Body of pancreas (tissue), 4 donors: ENCODE results near the gene CHST8. TPM values are rescaled to one million over a fixed set of nuclear protein-coding genes. Genes with fewer than 3 reads are reported as not detected.

Source experiments
- ATAC-seq: fragments of 150-250 bp; one replicate; pipeline ENCODE4 v1.9.1; 2016
- DNase-seq, 4 donors: peaks; one replicate each; pipeline ENCODE4 v3.0.0-alpha.2; 2019
- H3K27ac ChIP-seq, 4 donors: fragments of 200-600 bp; sonication (generic); 1 replicate in 3 of 4; 2 replicates in 1 of 4; pipeline versions ENCODE4 v1.5.1 to v1.6.1; 2016 to 2019; ENCODE audit warnings: mild to moderate bottlenecking in 1 of 4, mixed read lengths in 1 of 4, moderate library complexity in 1 of 4
- H3K27me3 ChIP-seq, 2 donors: fragments of 200-600 bp; sonication (generic); one replicate each; pipeline ENCODE4 v1.6.0; 2016; ENCODE audit warnings: mild to moderate bottlenecking in 1 of 2
- H3K36me3 ChIP-seq, 2 donors: fragments of 200-600 bp; sonication (generic); replicated peaks in 1 of 2; 2 replicates each; pipeline ENCODE4 v1.5.1; 2016; ENCODE audit warnings: low read depth in 2 of 2; ENCODE audit not compliant: insufficient read depth in 1 of 2
- H3K4me1 ChIP-seq: fragments of 200-600 bp; sonication (generic); one replicate; pipeline ENCODE4 v1.6.0; 2016
- H3K4me3 ChIP-seq, 2 donors: fragments of 200-600 bp; sonication (generic); 1 replicate in 1 of 2; 2 replicates in 1 of 2; pipeline ENCODE4 v1.5.1; 2016 to 2019
- H3K9me3 ChIP-seq, 3 donors: fragments of 200-600 bp; sonication (generic); 1 replicate in 2 of 3; 2 replicates in 1 of 3; pipeline ENCODE4 v1.5.1; 2016
- CTCF ChIP-seq, 7 experiments: fragments of 450-650 bp in 4 of 7; fragments of 200-600 bp in 3 of 7; sonication (generic) in 3 of 7; IDR thresholded peaks; one replicate each; pipeline ENCODE4 v1.5.1; 2016 to 2019; ENCODE audit warnings: antibody characterized with exemption in 7 of 7
- POLR2A ChIP-seq, 3 donors: fragments of 450-650 bp; IDR thresholded peaks; one replicate each; pipeline ENCODE4 v1.6.1; 2016; ENCODE audit warnings: antibody characterized with exemption in 3 of 3, mild to moderate bottlenecking in 2 of 3
- WGBS, 2 donors: methylation state at CpG; one replicate each; pipeline ENCODE4 v1.1.5; 2017; 5-methylcytosine and 5-hydroxymethylcytosine counted together
- intact Hi-C: fragments of 100-400 bp; cut with DNase I; formaldehyde crosslinking; loops from one replicate; pipeline ENCODE4 v1.15.1; 2023
- total RNA-seq, 2 donors: library from RNA; depleted of rRNA; stranded (reverse); fragments of >200 nt; gene quantifications; one replicate each; pipeline ENCODE4 v1.1.0, GENCODE V29; 2016

Gene CHST8
- total RNA-seq, 2 donors from 2014 or later: 0.26 TPM; not detected in 1

GRCh38 chr19:33800012-33800680 lies 178.4 kb downstream of the CHST8 start:
- WGBS, 2 donors: 88 to 92% methylated on average over 16 of the region's 16 CpGs
- Histone ChIP-seq H3K27ac (no peak overlapping the region), H3K4me3 (no peak overlapping the region), H3K36me3 (peaks cover 0 to 2% of the 10 kb centered on the region in 2 donors), H3K27me3 (no peaks in the 10 kb centered on the region), H3K9me3 (no peaks in the 10 kb centered on the region), H3K4me1 (peaks cover 43% of the 10 kb centered on the region)
- TF ChIP-seq CTCF (IDR thresholded peaks at IDR 0.05) (no peak), POLR2A (IDR thresholded peaks at IDR 0.05) (no peak)
- intact Hi-C loops: no loop called here
- ATAC-seq (no peak), DNase-seq (no peak)

- Histone ChIP-seq H3K36me3 (peaks cover 0 to 2% of the 10 kb centered on the region in 2 donors), H3K9me3 (no peaks in the 10 kb centered on the region), H3K4me3 (no peak overlapping the region), H3K4me1 (peaks cover 44% of the 10 kb centered on the region), H3K27me3 (no peaks in the 10 kb centered on the region), H3K27ac (no peak overlapping the region)
- DNase-seq (no peak), ATAC-seq (no peak)
- WGBS, 2 donors: 82 to 94% methylated on average over 3 to 5 of the region's 5 CpGs
- TF ChIP-seq POLR2A (IDR thresholded peaks at IDR 0.05) (no peak), CTCF (IDR thresholded peaks at IDR 0.05) (no peak)
- intact Hi-C loops: no loop called here
Observed at GRCh38 chr19:33801411-33801810, 179.7 kb downstream of the CHST8 start.

- peaks cover 44% of the 10 kb centered on the region for H3K4me1 ChIP-seq
- no peak for ATAC-seq
- TF ChIP-seq POLR2A (IDR thresholded peaks at IDR 0.05) (no peak), CTCF (IDR thresholded peaks at IDR 0.05) (no peak)
- peaks cover 0 to 4% of the 10 kb centered on the region in 2 donors for H3K36me3 ChIP-seq
- no peak overlapping the region for H3K4me3 ChIP-seq
- no peak for DNase-seq
- H3K27me3 ChIP-seq: no peaks in the 10 kb centered on the region
- intact Hi-C loops: no loop called here
- 80 to 87% methylated on average over 1 to 10 of the region's 10 CpGs for WGBS, 2 donors
- H3K9me3 ChIP-seq: no peaks in the 10 kb centered on the region
- no peak overlapping the region for H3K27ac ChIP-seq
Observed at GRCh38 chr19:33802001-33802400, 180.2 kb downstream of the CHST8 start.

GRCh38 chr19:33802801-33803200 lies 181.0 kb downstream of the CHST8 start:
- intact Hi-C loops: no loop called here
- DNase-seq (no peak), ATAC-seq (no peak)
- Histone ChIP-seq H3K9me3 (no peaks in the 10 kb centered on the region), H3K4me1 (peaks cover 39% of the 10 kb centered on the region), H3K36me3 (peaks cover 0 to 5% of the 10 kb centered on the region in 2 donors), H3K4me3 (no peak overlapping the region), H3K27me3 (no peaks in the 10 kb centered on the region), H3K27ac (peak overlapping the region in 1 of 4 donors; percentile 49)
- TF ChIP-seq POLR2A (IDR thresholded peaks at IDR 0.05): no peak
- TF ChIP-seq CTCF (IDR thresholded peaks at IDR 0.05): no peak
- WGBS, 2 donors: 64 to 100% methylated on average over 1 of the region's 1 CpG

- peak overlapping the region in 3 of 4 donors; percentile 49 to 76 (median 66) for H3K27ac ChIP-seq
- 88 to 91% methylated on average over 2 to 9 of the region's 9 CpGs for WGBS, 2 donors
Observed at GRCh38 chr19:33803383-33803782, 181.6 kb downstream of the CHST8 start.

More at GRCh38 chr19:33803383-33803782, 181.6 kb downstream of the CHST8 start:
- no peak for DNase-seq
- Histone ChIP-seq H3K27me3 (no peaks in the 10 kb centered on the region), H3K9me3 (no peaks in the 10 kb centered on the region), H3K36me3 (peaks cover 0 to 5% of the 10 kb centered on the region in 2 donors), H3K4me1 (peaks cover 36% of the 10 kb centered on the region), H3K4me3 (no peak overlapping the region)
- TF ChIP-seq POLR2A (IDR thresholded peaks at IDR 0.05): no peak
- no peak for TF ChIP-seq CTCF (IDR thresholded peaks at IDR 0.05)
- intact Hi-C loops: no loop called here
- ATAC-seq: no peak
